Epithelial cell of proximal tubule (primary cell): ENCODE data around the gene CA10. TPM values are rescaled to one million over a fixed set of nuclear protein-coding genes. Genes with fewer than 3 reads are reported as not detected.

ENCODE experiments used
- DNase-seq: peaks from one replicate; pipeline ENCODE4 v3.0.0-alpha.2; 2011; ENCODE audit warnings: low read depth
- H3K4me3 ChIP-seq: 2 replicates; pipeline ENCODE4 v1.5.1; 2011; ENCODE audit warnings: low read depth, mild to moderate bottlenecking, low read length
- total RNA-seq: library from RNA; depleted of rRNA; stranded (reverse); fragments of >200 nt; gene quantifications from 2 replicates; pipeline ENCODE4 v1.2.3, GENCODE V29; 2015
- TF ChIP-seq, protein P1 (sequence below): conservative IDR thresholded peaks from 2 replicates; pipeline ENCODE4 v1.5.1; 2012; ENCODE audit warnings: low read depth, mild to moderate bottlenecking, low read length

CA10 gene
- total RNA-seq, 1 donor from 2014 or later, result 0.58 TPM

DNA sequence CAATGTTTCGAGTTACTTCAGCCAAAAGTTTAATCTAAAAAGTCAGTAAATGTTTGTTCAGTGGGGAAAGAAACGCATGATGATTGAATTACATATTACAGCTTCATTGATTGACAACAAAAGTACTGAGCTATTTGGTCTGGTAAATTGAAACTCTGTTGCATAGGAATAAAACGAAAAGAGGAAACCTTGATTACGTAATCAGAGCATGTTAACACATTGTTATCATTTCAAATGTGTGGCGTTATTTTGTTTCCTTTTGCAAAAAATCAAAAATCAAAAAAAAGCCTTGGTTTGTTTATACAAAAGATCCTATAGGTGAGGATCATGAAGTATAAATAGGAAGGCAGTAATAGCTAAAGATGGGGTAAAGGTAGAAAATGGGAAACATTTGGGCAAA is 19.5 kb upstream of the CA10 start:
- H3K4me3 ChIP-seq, result no peak overlapping the region
- TF ChIP-seq, protein P1, sequence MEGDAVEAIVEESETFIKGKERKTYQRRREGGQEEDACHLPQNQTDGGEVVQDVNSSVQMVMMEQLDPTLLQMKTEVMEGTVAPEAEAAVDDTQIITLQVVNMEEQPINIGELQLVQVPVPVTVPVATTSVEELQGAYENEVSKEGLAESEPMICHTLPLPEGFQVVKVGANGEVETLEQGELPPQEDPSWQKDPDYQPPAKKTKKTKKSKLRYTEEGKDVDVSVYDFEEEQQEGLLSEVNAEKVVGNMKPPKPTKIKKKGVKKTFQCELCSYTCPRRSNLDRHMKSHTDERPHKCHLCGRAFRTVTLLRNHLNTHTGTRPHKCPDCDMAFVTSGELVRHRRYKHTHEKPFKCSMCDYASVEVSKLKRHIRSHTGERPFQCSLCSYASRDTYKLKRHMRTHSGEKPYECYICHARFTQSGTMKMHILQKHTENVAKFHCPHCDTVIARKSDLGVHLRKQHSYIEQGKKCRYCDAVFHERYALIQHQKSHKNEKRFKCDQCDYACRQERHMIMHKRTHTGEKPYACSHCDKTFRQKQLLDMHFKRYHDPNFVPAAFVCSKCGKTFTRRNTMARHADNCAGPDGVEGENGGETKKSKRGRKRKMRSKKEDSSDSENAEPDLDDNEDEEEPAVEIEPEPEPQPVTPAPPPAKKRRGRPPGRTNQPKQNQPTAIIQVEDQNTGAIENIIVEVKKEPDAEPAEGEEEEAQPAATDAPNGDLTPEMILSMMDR, result no peak
- DNase-seq, result no peak

DNA sequence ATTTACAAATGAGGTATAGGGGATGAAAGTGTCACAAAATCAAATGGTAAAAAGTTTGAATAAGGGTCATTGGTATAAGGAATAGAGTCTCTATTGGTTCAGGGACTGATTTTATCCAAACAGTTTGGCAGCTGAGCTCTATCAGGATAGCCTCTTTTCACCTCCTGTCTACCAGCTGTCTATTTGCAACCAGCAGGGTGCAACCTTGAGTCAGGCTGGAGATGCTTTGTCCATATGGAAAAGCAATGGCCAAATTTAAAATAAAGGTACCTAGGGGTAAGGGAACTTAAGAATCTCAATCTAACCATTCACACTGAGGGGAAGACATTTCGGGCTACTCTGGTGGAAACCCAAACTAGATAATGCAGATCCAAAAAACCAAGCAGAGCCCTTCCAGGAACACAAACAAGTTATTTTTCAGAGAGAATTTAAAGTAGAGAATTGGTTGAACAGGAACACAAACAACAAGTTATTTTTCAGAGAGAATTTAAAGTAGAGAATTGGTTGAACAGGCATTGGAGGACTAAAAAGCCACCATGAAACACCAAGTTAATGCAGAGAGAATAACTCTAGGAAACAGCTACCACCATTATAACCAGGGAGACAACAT is 12.6 kb upstream of the CA10 start:
- no peak for DNase-seq
- TF ChIP-seq, protein P1, result peak; percentile 75
- H3K4me3 ChIP-seq, result no peak overlapping the region

DNA sequence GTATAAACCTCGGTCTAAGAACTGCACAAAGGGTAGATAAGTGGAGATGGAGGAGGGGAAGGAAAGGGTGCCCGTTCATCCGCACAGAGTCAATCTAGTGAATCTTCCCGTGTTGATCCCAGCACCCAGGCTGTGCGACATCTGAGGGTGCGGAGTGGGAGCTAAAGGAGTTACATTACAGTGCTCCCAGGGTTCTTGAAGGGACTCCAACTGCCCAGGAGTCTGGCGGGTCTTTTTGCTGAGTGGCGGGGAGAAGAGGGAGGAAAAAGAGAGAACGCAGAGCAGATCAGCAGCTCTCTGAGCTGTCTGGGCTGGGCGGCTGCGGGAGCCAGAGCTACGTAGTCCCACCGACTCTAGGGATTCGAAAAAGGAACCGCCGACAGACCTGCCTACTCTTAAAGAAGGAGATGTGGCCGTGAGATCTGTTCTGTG is 1.6 kb upstream of the CA10 start:
- TF ChIP-seq, protein P1, result no peak
- H3K4me3 ChIP-seq, result no peak overlapping the region
- no peak for DNase-seq

DNA sequence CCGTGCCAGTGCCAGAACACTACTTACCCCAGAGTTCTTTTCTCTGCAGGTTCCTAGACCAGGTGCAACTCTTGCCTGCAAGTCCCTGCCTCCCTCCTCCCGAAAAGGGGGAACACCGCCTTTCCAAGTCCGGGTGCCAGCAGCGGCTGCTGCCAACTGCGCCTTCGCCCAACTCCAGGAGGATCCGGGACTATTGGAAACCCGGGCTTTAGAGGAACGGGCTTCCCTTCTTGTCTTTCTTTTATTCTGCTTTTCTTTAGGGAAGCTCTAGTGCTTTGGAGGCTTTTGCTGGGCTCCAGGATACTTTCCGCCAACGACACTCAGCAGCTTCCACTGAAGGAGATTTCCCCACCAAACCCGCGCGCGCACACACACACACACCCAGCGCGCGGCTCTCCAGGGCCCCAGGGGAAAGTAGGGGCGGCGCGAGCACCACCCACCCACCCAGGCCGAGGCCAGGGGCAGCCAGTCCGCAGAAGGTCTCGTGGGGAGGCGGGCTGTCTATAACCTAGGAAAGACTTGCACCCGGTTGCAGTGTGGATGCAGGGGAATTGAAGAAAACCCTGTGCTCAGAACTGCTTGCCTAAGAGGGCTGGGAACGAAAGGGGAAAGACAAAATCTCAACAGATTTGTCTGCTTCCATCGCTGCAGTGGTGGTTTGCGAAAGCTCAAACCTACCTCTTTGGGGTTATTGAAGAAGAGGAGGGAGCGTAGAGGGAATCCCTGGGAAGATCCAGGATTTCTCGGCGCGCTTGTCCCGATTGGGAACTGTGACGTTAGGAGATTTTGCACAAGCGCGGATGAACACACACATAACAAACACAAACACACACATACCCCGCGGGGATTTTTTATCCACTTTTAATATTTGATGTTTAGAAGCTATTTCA is 977 bp upstream of the CA10 start:
- TF ChIP-seq, protein P1, result no peak
- H3K4me3 ChIP-seq, result no peak overlapping the region
- DNase-seq, result no peak

DNA sequence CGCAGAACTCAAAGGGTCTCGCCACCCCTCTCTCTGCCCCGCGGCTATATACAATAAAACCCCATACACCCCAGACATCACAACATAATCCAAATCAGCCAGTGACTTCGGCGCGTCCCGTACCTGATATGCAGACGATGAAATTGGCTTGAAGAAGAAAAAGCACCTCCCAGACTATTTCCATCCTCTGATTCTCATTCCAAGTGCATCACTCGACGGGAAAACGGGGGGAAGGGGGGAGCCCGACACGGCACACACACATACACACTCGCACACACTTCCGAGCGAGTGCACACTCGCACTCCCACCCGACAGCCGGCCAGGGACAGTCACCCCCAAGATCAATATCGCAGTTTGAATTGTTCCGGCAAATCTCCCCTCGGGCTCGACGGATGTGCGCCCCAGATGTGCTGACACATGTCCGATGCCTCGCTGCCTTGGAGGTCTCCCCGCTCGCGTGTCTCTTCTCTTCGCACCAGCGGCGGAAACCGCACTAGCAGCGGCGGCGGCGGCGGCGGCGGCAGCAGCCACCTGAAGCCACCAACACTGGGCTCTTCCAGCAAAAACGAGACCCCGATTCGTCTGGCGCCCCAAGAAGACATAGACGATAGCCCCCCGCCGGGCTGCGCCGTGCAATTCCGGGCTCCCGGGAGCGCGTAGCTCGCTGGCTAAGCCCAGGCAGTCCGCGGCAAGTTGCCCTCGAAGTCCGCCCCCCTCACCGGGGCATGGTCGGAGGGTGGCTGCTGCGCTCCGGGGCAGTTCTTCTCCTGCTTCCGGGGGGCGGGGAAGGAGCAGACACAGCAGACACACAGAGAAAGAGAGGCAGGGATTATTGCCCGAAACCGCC is 688 bp downstream of the CA10 start:
- H3K4me3 ChIP-seq, result peak overlapping the region; percentile 39
- TF ChIP-seq, protein P1, result no peak
- no peak for DNase-seq

DNA sequence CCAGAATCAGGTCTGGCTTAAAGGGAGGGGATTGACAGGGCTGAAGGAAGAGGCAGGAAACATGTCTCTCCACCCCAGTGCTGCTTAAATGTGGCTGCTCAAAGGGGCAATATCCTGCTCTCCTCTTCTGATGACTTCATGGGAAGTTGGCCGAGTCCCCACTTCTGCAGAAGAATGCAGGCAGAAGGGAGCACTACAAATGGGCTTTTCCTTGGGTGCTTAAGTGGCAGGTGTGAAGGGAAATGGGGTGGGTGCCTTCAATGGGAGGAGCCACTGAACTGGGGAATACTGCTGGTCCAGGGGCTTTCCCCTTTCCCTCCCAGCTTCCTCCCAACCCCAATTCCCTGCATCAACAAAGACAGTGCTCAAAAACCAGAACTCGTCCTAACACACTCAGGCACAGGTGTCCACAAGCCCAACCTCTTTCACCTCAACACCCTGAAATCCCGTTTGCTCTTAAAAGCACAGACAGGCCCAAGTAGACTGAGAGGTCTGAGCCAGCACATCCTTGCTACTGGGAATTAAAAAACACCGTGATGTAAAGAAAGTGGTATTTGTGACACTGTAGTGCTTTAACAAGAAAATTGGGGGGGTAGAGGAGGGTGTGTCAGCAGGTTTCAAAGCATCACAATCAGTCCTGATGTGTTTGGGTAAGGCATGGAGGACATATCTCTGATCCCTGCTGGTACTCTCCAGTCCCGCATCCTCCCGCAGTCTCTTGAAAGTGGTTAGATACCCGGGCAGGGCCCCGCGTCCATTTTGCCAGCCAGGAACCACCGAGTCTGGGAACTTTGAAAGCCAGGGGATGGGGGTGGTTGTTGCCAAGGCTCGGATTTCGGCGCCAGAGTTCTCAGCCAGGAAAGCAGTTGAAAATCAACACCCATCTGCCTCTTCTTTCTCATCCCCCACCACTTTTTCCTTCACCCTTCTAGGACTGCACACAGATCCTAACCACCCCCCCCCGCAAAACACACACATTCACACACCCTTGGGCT is 1.6 kb downstream of the CA10 start:
- H3K4me3 ChIP-seq, result no peak overlapping the region
- DNase-seq, result no peak
- TF ChIP-seq, protein P1, result no peak
